Activated T-helper 9 cell treated with anti-CD3 and anti-CD28 coated beads, Interleukin-2, amount 50 U/mL, for 16 hours (primary cell): ENCODE results near the gene RNF215.
A peak's percentile ranks its signal among the peaks of the same experiment; 100 is the strongest.

ENCODE experiments used
- DNase-seq: peaks from one replicate; pipeline ENCODE4 v3.0.0-alpha.2; 2020; ENCODE audit warnings: low read depth

Gene RNF215

DNA sequence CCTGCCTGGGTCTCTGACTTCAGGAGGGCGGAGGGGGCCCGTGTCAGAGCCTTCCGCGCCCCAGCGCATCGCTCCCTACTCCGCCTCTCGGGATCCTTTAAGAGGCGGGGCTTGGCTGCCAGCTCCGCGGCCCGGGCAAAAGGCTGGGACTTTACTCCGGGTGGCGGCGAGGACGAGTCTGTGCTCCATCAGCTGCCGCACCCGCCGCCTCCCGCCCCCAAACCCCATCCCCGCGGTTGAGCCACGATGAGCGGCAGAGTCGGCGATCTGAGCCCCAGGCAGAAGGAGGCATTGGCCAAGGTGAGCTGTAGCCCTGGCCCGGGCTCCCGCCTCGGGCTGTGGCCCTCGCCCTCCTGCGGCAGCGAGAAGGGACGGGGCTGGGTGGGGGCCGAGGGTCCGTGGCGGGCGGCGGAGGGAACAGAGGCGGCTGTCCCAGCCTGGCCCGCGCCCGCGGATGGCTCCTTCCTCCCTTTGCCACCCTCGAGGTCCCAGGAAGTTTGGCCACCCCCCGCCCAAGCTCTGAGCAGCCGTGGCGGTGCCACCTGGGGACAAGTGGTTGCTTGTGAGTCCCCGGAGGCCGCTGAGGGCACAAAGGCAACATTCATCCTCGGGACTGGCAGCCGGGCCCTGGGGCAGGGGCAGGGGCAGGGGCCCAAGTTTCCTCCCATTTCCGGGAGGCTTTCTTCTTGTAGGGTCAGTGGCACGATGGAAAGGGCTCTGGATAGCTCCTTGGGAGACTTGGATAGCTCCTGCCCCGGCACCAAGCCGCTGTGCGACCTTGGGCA lies 9.9 kb upstream of the RNF215 start, which contains the start of gene SEC14L2:
SEC14L2 (plus strand) TSS at position 148 of the 785 bp plus-strand sequence; CDS start at position 247, 99 bp downstream.
- DNase-seq, result peak; percentile 45

DNA sequence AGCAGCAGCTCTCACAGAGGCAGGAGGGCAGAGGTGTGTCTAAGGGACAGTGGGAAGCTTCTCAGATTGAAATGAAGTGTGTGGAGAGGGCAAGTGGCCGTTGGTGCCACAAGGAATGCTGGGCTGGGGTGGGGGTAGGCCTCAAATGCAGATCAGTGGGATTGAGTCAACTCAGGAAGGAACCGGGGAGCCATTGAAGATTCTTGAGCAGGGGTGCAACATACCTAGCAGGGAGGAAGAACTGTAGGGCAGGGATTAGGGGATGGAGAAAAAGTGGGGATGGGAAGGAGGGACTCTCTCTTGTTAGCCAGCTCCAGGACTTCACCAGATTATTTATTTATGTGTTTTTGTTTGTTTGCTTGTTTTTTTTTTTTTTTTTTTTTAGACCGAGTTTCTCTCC lies 6.7 kb upstream of the RNF215 start:
- no peak for DNase-seq

DNA sequence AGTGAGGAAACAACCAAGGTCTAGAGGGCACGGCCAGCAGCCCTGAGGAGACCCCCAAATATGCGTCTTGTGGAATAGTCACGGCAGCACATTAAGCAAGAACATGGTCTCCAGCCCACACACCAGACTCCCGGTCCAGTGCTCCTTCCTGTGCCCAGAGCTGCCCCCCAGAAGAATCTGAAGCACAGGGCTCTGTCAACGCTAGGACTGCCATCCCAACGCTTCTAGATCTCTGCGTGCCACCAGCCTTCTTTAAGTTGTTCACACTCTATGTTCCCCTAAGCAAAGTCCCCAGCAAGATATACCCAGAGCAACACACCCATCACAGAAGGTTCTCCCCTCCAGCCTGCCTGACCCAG lies 6.1 kb upstream of the RNF215 start:
- DNase-seq, result no peak

DNA sequence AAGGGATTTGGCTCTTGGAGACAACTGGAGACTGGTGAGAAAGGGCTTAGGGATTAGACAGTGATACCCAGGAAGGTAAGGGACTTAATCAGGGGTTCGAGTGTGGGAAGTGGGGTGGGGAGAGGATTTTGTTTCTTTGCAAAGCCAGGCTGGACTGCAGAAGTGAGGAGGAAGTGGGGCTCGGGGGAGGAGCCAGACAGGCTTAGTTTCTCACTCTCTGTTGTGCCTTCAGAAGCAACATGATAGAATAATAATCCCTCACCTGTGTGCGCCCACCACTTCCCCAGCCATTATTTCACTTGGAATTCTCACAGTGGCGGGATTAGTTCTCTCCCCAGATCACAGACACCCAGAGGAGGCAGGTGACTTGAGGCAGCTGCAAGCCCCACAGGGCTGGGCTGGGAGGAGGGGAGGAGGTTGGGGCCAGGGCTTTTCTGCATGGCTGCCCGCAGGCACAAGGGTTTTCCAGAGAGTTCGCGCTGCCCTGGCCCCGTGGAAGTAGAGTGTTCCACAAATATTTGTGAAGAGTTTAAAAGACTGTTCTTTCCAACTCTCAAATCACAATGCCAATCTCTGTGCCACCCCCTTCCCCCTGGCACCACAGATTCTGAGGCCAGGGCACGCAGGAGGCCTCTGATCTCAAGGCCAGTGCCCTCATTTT lies 5.6 kb upstream of the RNF215 start:
- DNase-seq, result no peak

DNA sequence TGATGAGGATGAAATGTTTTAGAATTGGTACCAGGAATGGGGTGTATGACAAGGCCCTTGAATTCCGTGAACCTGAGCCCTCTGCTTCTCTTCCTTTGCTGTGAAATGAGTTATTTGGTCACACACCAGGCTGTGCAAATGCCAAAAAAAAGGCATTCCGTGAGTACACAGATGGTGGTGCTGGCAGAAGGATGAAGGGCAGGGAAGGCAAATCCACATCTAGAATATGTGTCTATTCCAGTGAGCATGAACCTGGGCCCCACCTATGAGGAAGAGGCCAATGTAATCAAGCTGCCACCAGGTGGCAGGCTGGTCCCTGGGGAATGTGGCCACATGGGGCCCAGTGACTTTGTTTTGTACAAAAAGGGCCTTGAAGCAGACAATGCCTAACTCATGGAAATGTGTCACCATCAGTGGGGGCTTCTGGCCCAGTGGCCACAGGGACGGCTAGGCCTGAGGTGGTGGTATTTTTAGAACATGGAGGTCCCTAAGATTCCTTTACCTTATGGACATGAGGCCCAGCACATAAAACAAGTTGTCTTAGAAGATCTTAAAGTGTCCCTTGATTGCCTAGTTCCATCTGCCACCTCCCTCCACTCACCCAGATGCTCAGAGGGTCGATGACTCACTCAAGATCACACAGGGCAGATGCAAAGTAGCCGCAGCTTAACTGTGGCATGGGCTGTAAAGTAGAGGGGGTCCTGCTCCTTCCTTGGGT lies 3.9 kb upstream of the RNF215 start:
- peak; percentile 66 for DNase-seq

DNA sequence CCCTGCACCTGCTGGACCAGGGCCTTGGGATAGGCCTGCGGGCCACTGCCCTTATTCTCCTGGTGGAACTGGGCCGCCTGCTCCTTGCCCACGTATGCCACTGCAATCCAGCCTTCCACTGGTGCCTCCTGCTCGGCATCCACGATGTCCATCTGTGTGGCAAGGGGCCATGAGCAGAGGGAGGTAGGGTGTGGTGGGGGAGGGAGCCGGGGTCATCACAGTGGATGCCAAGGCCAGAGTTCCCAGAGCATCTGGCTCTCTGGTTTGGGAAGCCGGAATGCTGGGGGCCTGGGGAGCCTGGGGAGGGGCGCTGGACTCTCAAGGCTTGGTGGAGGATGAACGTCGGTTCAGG lies 627 bp downstream of the RNF215 start:
- DNase-seq, result no peak

DNA sequence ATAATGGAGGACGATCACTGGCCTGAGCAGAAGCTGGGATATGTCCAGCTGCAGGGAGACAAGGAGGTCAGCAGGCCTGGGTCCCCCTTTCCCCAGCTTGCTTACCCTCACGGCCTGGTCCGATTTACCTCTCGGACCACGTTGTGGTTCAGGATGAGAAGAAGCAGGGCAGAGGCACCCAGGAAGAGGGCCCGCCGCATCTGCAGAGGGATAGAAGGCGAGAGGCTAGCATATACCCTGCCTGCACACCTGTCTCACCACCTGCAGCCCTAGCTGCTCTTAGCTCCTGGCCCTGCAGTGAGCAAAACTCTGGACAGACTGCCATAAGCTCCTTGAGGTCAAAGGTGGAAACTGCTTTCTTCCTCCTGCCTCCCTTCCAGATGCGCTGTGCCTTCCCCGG lies 1.3 kb downstream of the RNF215 start:
- DNase-seq, result no peak

DNA sequence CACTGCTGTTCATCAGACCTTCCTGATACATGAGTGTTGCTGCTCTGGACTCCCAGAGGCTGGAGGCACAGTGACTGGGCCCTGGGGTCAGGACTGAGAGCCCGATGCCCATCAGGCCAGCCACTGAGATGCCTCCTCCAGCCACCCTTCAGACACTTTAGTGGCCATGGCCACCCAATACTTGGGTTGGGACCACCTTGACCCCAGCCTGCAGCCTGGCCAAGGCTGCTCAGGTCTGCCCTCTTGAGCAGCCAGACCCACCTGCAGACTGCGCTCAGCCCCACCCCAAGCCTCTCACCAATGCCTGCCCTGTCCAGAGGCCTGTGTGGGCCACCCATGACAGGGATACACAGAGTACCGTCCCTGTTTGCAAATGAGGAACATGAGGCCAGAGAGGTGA lies 4.2 kb downstream of the RNF215 start:
- no peak for DNase-seq

DNA sequence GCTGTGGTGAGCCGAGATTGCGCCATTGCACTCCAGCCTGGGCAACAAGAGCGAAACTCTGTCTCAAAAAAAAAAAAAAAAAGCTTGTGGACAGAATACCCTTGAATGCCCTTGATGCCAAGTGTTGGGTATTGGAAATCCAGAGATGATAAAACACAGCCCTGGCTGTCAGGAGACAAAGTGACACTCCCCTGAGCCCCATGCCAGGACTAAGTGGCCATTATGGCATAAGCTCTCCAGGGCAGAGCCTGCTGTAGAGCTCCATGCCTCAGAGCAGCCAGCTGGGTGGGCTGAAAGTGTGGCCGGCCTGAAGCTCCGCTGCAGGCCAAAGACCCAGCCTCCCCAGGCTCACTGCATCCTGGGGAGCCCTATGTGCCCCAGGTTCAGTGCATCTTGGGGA lies 4.9 kb downstream of the RNF215 start:
- DNase-seq, result no peak

DNA sequence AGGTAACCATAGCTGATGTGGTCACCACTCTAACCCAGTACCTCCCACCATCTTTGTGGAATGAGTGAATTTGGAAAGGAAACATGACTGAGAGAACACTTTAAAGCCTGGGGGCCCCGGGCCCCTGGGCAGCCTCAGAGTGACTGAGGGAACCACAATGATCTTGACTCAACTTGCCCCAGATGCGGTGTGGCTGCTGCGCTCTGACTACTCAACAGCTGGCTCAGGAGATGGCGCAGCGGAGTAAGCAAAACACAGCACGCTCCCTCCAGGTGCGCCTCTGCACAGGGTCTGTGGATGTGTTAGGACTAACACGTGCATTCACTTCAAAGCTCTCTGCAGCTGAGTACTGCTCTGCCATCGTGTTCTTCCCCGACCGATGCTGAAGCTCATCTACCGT lies 5.9 kb downstream of the RNF215 start:
- no peak for DNase-seq

DNA sequence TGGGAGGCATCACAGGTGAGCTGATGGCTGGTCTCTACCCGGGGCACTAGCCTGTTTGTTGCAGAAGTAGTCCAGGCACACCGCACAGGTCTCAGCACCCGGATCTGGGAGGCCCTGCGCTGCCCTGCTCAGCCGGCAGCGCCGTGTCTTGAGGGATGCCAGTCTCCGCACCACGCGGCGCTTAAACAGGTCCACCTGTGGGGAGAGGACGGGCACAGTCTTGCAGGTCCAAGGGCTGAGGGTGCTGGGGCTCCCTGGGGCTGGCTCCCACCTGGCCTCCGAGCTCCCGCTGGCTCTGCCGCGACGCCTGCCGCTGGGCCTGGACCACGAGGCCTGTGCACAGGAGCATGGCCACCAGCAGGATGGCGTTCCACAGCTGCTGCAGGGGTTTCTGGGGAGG lies 7.2 kb downstream of the RNF215 start:
- no peak for DNase-seq

DNA sequence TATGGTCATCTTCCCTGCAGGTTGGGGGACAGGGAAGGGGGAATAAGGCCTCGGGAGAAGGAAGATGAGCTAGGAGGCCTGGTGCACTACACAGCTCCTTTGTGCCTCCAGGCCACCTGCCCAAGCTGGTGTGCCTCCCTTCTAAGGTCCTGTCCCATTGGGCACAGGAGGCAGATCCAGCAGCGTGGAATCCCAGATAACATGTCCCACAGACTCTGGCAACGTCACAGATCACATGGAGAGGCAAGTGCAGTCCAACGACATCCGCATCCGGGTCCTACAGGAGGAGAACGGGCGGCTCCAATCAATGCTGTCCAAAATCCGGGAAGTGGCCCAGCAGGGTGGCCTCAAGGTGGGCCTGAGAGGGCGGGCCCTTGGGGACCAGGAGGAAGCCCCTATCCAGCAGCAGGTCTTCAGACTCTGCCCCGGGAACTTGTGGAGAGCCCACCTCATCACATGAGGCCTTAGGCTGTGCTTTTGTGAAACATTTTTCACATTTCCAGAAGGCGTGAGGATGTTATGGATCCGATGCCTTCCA lies 11.8 kb downstream of the RNF215 start:
- no peak for DNase-seq

DNA sequence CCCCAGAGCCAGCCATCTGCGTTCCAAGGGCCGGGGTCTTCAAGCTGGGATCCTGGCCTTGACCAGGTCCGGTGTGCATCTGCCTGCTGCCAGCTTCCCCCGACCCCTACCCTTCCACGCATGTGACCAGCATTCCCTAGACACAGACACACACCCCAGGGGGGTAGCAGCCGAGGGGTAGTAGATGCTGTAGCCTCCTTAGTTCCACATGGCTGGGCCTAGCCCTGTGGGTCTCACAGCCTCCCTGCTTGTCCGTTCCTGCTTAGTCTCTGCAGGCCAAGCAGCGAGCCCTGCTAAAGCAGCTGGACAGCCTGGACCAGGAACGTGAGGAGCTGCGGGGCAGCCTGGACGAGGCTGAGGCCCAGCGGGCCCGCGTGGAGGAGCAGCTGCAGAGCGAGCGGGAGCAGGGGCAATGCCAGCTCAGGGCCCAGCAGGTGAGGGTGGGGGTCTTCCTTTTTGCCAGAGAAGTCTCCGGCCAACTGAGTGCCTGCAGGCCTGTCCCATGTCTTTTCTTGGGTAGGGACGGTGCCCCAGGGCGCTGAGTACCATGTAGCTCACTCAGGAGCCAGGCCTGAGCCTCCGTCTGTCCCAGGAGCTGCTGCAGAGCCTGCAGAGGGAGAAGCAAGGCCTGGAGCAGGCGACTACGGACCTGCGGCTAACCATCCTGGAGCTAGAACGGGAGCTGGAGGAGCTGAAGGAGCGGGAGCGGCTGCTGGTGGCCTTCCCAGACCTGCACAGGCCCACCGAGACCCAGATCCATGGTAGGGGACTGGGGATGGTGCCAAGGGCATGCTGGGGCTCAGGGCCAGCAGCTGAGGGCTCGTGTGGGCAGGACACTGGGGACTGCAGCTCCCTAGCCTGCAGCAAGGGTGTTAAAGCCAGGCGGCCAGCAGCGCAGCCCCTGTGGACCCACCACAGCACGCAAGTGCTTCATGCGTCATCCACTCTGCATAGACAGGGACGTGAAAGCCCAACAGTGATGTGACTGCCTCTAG lies 13.6 kb downstream of the RNF215 start:
- no peak for DNase-seq

DNA sequence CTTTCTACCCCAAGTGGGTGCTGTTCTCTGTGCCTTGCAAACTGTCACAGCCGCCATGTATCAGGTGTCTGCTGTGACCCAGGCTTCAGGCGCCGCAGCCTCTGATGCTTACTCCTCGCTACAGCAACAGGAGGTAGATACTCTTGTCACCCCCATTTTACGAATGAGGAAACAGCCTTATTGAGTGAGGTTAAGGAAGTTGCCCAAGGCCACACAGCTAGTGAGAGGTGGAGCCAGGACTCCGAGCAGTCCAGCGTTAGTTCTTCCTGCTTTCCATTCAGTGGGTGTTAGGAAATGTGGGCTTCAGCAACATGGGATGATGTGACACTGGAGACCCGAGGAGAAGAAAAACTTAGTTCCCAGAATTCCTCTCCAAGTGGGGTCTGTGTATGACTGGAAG lies 14.3 kb downstream of the RNF215 start:
- DNase-seq, result no peak

DNA sequence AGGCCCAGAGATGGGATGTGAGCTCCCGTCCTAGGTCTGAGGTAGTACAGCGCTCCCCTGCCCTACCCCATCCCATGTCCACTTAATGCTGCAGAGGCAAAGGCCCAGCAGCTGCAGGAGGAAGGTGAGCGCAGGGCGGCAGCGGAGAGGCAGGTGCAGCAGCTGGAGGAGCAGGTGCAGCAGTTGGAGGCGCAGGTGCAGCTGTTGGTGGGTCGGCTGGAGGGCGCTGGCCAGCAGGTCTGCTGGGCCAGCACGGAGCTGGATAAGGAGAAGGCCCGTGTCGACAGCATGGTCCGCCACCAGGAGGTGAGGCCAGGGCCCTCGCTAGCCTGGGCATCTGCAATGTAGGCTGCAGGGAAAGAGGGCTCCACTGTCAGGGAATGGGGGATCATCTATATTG lies 15.2 kb downstream of the RNF215 start:
- DNase-seq, result no peak

DNA sequence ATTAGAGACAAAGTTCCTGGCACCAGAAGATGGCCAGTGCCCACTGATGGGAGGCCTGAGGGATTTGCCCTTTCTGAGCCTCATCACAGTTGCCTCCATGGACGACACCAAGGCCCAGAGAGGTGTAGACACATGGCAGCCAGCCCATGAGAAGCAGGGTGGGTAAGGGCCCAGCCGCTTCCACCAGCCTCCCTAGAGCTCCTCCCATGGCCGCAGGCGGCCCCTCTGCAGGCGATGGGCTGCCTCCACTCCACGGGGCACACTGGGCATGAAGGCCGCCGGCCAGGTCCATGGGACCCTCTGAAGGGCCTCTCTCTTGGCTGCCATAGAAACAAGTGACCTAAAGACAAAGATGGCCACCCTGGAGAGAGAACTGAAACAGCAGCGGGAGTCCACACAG lies 15.9 kb downstream of the RNF215 start:
- DNase-seq, result no peak

DNA sequence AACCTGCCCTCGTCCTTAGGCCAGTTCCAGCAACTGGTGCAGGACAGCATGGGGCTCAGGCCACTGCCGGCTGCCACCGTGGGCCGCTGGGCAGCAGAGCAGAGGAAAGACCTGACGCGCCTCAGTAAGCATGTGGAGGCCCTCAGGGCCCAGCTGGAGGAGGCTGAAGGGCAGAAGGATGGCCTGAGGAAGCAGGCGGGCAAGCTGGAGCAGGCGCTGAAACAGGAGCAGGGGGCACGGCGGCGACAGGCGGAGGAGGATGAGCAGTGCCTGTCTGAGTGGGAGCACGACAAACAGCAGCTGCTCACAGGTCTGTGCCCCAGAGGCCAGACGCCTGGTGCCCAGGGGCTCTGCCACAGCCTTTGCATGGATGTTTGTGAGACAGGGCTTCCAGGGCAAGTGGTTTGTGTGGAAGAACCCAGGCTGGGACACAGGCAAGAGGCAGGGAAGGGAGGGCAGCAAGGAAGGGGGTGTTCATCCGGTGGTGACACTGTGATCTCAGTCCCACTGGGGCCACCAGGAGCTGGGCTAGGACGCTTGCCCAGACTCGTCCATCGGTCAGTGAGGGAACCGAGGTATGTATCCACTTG lies 16.5 kb downstream of the RNF215 start:
- no peak for DNase-seq

DNA sequence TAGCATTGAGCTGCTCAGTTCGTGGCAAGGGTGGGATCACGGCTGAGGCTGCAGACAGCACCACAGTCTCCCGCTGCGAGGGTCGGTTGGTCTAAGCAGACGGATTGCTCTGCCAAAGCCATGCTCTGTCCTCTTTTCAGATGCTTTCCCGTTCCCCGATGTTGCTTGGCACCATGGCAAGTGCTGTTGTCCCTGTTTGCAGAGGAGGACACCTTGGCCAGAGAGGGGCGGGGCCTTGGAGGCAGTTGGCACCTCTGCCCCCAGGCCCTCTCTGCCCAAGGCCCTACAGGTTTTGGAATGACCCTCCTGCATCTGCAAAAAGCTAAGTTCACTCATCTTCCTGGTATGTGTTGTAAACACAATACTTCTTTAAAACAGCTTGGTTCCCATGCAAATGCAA lies 18.8 kb downstream of the RNF215 start:
- no peak for DNase-seq

DNA sequence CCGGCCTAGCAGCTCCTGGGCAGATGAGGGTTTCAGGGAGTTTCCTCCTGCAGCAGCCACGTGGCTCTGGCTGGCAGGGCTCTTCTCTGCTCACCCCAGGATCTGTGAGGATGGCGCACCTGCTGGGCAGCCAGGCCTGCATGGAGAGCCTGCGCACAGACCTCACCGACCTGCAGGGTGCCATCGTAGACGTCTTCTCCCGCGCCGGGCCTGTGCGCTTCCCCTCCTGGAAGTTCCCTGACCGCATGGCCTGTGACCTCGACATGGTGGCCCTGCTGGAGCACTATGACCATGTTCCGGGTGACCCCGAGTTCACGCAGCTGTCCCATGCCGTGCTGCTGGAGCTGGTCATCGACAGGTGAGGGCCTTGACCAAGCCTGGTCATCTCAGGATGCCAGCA lies 21.3 kb downstream of the RNF215 start:
- DNase-seq, result no peak

DNA sequence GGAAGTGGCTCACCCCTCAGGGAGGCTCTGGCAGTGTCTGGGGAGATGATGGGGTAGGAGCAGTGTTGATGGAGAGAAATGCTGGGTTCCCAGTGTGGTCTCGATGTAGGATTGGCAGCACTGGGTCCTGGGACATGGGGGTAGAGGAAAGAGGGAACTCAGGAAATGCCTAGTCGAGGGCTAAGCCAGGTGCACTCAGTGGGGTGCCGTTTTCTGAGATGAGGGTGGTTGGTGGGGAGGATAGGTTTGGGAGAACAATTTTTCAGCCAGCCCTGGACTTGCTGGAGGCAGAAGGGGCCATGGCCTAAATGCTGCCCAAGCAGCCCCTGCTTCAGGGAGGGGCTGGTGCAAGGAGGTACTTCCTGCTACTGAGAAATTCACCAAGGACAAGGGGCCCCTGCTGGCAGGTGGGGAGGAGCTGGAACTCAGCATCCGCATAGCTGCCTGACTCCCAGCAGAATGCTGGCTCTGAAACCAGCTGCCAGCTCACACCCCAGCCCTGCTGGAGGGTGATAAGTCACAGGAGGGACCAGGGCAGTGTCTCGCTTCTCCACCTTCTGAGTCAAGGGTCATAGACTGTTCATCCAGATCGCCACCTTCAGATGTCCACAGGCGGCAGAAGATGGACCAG lies 24.4 kb downstream of the RNF215 start:
- no peak for DNase-seq
